Heart left ventricle (tissue), 13 donors: ENCODE measurements around the gene SPTBN1.

Source experiments
- CTCF ChIP-seq, 12 donors: fragments of 200-600 bp; sonication (generic) in 4 of 12; IDR thresholded peaks; one replicate each; pipeline versions ENCODE4 v1.5.0 to v1.8.0; 2018 to 2022; ENCODE audit warnings: antibody characterized with exemption in 12 of 12, mild to moderate bottlenecking in 5 of 12
- POLR2A ChIP-seq, 2 donors: fragments of 450-650 bp; IDR thresholded peaks; one replicate each; pipeline ENCODE4 v1.6.1; 2017; ENCODE audit warnings: antibody characterized with exemption in 2 of 2, mild to moderate bottlenecking in 2 of 2, moderate library complexity in 2 of 2
- donor health status: ischemic (EF 13 %, LVEDD 7.1; RV severe dilation, severe dysfunction).
- donor health status: DM: no; HTN: yes; CAD: no.
- donor health status: DM: no; HTN: no; CAD: no.
- donor health status: ischemic (EF 25% LVEDD 6.9; RV normal size, moderate dysfunction).
- donor health status: ischemic (EF 25% LVEDD 5.7; RV mildly dilated, moderate dysfunction).
- donor health status: ischemic (EF 35%, LVEDD 5.7; RV mildly dilated, moderate dysfunction).
- donor health status: nonischemic (EF 11% LVEDD 7.7; RV severe dilation, severe dysfunction).
- donor health status: DM: yes; HTN: yes; CAD: no.
- donor health status: PGD.
- donor health status: ischemic (EF 29% LVEDD 5.4; RV normal size, mild dysfunction).
- donor health status: nonischemic (EF 23%, LVEDD 6.1; RV moderate dilation, normal function).

GRCh38 chr2:54652540-54652939, 196.4 kb downstream of the SPTBN1 start:
- TF ChIP-seq POLR2A (IDR thresholded peaks at IDR 0.05): no peak
- no peak for TF ChIP-seq CTCF (IDR thresholded peaks at IDR 0.05)
